Skin epidermis (tissue), 12 donors: ENCODE data around the gene NECAB3.

Experiments
- H3K27ac ChIP-seq, 21 experiments: fragments of 200-600 bp; sonication (generic) in 11 of 21; one replicate each; pipeline ENCODE4 v1.5.0; 2020; ENCODE audit warnings: mild to moderate bottlenecking in 3 of 21, inconsistent platforms in 2 of 21, moderate library complexity in 2 of 21
- H3K4me3 ChIP-seq, 7 experiments: fragments of 200-600 bp; sonication (generic) in 2 of 7; one replicate each; pipeline ENCODE4 v1.5.0; 2020; ENCODE audit warnings: inconsistent platforms in 2 of 7, mild to moderate bottlenecking in 2 of 7, moderate library complexity in 1 of 7

The NECAB3 gene, protein sequence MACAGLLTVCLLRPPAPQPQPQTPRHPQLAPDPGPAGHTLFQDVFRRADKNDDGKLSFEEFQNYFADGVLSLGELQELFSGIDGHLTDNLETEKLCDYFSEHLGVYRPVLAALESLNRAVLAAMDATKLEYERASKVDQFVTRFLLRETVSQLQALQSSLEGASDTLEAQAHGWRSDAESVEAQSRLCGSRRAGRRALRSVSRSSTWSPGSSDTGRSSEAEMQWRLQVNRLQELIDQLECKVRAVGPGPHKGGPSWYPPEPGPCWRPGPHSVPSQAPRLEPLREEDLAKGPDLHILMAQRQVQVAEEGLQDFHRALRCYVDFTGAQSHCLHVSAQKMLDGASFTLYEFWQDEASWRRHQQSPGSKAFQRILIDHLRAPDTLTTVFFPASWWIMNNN

DNA sequence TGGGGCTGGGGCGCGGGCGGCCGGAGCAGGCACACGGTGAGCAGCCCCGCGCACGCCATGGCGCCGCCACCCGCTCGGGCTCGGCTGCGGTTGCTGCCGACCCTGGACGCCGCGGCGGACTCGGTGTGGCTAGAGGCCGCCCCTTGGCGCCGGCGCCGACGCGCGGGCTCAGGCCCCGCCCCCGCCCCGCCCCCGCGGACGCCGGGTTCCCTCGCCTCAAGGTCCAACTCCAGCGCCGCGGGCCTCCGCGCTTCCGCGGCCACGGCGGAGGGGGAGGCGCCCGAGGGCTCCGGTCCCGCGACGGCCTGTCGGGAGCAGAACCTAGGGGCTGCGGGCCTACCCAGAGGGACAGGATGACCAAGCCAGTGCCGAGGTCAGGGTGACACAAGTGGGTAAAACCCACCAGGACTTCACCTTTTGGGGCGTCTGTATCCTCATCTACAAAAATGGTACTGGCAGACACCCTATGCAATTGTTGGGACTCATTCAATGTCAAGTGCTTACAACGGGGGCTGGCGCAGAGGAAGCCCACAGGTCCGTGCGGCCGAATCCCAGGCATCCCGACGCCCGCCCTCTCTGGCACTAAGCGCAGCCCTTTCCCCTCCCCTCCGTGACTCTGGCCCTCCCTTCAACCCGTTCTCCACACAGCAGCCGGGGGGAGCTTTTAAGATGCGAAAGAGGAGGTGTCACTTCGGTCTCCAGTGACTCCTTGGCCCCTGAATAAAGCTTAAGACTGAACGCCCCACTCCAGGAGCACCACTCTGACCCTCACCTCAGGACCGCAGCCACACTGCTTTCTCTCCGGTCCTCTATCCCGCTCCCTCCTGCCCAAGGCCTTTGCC, at the start of gene NECAB3:
TSS of gene NECAB3 (minus strand) at position 135 of the 842 bp plus-strand sequence. CDS start at position 59, 76 bp downstream.
- Histone ChIP-seq H3K27ac (peak within 1 kb of the TSS in 20 of 21 experiments; percentile 21 to 90 (median 75)), H3K4me3 (peak within 1 kb of the TSS; percentile 49 to 78 (median 56))

DNA sequence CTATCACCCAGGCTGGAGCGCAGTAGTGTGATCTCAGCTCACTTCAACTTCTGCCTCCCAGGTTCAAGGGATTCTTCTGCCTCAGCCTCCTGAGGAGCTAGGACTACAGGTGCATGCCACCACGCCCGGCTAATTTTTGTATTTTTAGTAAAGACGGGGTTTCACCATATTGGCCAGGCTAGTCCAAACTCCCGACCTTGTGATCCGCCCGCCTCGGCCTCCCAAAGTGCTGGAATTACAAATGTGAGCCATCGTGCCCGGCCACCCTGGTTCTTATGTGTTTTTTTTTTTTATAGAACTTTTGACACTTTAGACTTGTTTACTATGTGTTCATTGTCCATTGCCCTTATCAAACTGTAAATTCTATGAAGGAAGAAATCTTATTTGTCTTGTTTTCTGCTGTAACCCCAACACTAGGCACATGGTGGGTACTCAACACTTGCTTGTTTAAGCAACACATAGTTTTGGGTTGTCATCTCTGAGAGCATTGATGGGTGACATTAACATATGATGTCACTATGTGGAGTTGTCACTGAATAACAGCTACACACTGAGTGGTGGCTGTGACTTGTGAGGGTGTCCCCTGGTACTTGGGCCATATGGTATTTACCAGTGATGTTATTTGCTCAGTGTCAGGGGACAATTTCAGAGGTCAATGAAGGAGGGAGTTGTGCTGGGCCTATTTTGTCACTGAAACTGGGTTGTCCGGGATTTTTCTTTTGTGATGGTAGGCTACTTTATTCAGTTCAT, 47.3 kb upstream of the NECAB3 start:
- no peak overlapping the region for H3K4me3 ChIP-seq
- no peak overlapping the region for H3K27ac ChIP-seq

DNA sequence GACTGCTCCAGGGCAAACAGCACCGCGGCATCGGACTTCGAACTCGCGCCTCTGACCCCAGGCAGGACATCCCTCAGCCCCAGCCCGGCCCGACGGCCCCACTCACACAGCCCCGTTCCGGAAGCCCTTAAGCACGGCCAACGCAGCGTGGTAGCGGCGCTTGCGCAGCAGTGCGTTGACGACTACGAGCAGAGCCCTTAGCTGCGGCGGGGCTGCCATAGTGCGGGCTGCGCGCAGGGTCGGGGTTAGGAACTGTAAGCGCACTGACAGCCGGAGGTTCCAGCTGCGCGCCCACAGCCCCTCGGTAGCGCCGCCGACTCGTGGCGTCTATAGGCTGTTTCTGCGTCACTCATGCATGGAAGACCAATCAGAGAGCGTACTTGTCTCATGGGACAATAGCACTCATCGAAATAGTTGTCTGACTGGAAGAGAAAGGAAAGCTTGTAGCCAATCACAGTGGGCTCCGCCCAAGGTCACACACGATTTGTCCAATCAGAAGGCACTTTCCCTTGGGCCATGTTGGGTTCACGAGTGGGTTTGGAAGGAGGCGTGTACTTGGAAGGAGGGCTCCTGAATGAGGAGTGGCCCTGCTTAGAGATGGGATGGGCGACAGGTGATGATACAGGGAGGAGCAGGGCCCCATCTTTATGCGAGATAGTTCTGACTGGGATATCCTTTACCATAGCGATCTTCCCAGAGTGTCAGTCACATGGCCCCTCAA, 45.9 kb upstream of the NECAB3 start, which contains the start of gene PXMP4:
TSS of gene PXMP4 (minus strand) at position 322 of the 721 bp plus-strand sequence. CDS start at position 219, 103 bp downstream.
- Histone ChIP-seq H3K4me3 (peak within 1 kb of the TSS; percentile 50 to 77 (median 65)), H3K27ac (peak within 1 kb of the TSS in 20 of 21 experiments; percentile 4 to 91 (median 74))

DNA sequence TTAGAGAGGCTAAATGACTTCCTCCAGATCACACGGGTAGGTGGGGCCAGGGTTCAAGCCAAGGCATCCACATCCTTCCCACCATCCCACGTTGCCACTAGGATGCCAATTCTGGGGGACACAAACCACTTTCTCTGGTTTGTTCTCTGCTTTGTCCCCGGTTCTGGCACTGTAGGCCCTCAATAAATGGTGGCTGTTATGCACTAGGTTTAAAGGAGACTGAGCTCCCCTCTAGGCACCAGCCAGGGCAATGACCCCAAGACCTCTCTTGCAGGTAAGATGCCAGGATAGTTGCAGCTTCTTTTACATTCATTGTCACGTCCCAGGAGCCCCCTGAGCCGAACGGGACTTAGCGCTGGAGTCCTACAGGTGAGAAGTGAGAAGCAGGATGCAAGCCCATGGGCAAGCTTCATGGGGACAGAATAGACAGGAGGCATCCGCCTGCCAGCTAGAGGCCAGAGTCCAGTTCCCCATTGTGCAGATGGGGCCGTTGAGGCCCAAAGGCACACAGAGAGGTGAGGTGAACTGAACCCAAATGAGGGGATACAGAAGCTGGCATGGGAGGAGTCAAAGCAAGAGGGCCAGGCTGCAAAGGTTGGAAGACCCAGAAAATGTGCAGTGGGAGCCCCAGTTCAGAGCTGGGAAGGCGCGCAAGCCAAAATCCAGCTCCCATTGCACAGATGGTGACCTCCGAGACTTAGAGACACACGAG, 45.2 kb upstream of the NECAB3 start:
- peak overlapping the region in 20 of 21 experiments; percentile 4 to 91 (median 74) for H3K27ac ChIP-seq
- peak overlapping the region; percentile 50 to 77 (median 65) for H3K4me3 ChIP-seq

DNA sequence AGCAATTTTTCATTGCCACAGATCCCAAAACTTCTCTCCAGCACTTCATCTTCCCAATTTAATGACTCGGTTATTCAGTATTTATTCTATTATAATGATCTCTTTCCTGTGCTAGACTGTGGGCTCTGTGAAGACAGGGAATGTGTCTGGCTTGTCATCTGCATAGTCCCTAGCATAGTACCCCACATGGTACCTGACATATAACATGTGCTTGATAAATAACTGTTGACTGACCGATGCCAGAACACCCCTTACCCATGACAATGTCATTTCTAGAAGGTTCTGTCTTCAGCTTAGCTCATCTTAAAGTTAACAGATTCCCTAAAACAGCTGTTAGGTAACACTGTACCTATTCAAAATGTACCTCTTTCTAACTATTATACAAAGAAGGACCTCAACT, 42.3 kb upstream of the NECAB3 start:
- Histone ChIP-seq H3K4me3 (no peak overlapping the region), H3K27ac (no peak overlapping the region)

DNA sequence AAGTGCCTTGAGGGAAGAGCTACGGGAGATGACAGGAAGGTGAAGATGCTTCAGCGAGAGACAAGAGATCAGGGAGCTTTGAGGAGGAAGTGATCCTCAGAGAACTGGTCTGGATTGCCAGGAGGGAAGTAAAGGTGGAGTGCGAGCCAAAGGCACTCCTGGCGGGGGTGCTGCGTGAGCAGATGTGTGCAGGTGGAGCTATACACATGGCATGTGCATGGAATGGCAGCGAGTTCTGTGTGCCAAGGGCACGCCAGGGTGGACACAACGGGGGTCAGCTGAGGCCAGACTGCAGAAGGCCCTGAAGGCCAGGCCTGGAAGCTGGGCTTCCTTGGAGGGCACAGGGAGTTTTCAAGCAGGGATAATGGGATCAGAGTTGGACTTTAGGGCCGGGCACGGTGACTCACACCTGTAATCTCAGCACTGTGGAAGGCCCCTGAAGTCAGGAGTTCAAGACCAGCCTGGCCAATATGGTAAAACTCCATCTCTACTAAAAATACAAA, 39.7 kb upstream of the NECAB3 start:
- no peak overlapping the region for H3K27ac ChIP-seq
- H3K4me3 ChIP-seq, result no peak overlapping the region

DNA sequence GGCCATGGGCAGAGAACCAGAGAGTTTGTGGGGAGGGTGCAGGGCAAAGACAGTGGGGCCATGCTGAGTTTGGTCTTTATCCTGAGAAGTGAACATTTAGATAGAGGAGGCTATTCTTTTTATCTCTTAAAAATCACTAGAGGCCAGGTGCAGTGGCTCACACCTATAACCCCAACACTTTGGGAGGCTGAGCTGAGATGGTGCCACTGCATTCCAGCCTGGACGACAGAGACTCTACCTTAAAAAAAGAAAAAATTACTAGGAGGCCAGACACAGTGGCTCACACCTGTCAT, 37.2 kb upstream of the NECAB3 start:
- H3K27ac ChIP-seq, result no peak overlapping the region

DNA sequence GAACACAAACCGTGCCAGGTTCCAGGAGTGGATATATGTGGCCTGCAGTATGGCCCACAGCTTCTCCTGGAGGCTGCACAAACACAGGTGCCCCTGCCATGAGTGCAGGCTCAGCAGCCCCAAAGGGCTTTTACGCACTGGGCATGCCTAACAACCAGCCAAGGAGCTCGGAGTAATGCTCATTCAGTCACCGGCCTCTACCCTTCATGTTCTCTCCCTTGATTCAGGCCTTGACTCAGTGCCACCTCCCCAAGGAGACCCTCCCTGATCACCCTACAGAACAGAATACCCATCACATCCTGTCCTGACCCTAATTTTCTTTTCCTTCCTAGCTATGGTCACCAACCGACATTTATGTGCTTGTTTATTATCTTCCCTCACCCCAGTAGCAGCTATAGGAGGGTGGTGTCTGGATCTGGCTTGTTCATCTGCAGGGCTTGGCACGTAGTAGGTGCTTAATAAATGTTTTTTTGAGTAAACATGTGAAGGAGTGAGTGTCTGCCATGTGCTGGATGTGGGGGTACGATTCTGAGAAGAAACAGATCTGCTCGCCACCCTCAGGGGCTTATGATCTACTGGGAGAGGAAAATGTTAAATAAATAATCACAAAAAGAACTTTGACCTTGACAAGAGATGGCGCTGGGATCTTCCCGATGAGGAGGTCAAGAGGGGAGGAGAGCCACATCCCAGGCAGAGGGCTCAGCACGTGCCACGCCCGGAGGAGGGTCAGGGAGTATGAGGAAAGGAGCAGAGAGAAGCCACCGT, 36.6 kb upstream of the NECAB3 start:
- no peak overlapping the region for H3K27ac ChIP-seq

More for the DNA sequence above, 37.2 kb upstream of the NECAB3 start:
- no peak overlapping the region for H3K4me3 ChIP-seq

DNA sequence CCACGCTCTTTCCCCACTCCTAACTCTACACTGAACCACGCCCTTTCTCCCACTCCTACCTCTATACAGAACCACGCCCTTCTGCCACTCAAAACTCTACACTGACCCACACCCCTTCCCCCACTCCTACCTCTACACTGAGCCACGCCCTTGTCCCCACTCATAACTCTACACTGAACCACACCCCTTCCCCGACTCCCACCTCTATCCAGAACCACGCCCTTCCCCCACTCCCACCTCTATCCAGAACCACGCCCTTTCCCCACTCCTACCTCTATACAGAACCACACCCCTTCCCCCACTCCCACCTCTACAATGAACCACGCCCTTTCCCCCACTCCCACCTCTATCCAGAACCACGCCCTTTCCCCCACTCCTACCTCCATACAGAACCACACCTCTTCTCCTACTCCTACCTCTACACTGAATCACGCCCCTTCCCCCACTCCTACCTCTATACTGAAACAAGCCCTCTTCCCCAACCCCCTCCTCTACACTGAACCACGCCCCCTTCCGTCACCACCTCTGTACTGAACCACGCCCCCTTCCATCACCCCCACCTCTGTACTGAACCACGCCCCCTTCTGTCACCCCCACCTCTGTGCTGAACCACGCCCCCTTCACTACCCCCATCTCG, 35.8 kb upstream of the NECAB3 start:
- H3K27ac ChIP-seq, result peak overlapping the region in 1 of 21 experiments; percentile 49
- no peak overlapping the region for H3K4me3 ChIP-seq

More for the DNA sequence above, 36.6 kb upstream of the NECAB3 start:
- H3K4me3 ChIP-seq, result no peak overlapping the region

DNA sequence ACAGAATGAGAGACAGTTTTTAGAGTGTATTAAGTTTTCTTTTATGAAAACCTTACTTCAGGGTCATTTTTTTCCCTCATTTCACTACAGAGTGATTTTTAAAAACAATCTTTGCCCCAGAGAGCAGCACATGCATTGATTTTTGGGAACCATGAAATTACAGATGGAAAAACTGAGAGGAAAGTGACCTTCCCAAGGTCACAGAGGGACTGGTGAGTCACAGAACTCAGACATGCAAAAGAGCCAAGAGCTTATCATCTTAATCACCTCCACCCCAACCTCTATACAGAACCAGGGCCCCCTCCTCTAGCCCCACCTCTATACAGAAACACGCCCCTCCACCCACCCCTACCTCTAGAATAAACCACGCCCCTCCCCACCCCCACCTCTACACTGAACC, 35.2 kb upstream of the NECAB3 start:
- H3K4me3 ChIP-seq, result no peak overlapping the region
- no peak overlapping the region for H3K27ac ChIP-seq

DNA sequence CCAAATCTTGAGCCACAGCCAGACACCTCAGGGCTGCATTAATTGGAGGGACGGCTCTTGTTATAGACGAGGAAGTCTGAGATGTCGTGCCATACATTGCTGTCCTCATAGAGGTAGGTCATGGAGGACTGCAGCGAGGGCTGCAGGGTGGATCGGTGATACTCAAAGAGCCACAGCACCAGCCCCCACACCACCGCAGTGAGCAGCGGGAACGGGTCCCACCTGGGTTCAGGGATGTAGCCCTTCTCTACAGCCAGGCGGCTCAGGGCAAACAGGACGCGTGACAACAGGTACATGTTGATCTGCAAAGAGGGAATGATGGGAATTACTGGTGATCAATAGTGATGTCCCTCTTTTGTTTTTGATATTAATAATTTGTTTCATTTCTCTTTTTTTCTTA, 33.4 kb upstream of the NECAB3 start:
- no peak overlapping the region for H3K4me3 ChIP-seq

DNA sequence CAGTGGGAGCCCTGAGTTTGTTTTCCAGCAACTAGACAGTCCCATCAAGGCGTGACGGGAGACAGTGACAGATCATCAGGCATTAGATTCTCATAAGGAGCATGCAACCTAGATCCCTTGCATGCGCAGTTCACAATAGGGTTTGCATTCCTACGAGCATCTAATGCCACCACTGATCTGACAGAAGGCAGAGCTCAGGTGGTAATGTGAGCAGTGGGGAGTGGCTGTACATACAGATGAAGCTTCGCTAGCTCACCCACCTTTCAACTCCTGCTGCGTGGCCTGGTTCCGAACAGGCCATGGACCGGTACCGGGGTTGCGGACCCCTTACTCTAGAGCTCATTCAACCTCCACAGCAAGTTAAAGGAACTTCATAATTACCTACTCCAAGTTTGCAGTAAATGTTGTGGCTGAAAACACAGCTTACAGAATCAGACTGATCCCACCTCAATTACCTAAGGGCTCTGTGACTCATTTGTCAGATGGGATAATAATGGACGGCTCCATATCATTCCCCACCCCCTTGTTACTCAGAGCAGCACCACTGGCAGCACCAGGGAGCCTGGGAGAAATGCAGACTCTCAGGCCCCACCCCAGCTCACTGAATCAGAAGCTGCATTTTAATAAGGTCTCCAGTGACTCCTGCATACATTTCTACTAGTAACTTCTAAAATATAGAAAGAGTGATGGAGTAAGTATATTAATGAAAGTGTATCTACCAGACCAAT, 30.1 kb upstream of the NECAB3 start:
- no peak overlapping the region for H3K27ac ChIP-seq
- H3K4me3 ChIP-seq, result no peak overlapping the region

More for the DNA sequence above, 33.4 kb upstream of the NECAB3 start:
- no peak overlapping the region for H3K27ac ChIP-seq

DNA sequence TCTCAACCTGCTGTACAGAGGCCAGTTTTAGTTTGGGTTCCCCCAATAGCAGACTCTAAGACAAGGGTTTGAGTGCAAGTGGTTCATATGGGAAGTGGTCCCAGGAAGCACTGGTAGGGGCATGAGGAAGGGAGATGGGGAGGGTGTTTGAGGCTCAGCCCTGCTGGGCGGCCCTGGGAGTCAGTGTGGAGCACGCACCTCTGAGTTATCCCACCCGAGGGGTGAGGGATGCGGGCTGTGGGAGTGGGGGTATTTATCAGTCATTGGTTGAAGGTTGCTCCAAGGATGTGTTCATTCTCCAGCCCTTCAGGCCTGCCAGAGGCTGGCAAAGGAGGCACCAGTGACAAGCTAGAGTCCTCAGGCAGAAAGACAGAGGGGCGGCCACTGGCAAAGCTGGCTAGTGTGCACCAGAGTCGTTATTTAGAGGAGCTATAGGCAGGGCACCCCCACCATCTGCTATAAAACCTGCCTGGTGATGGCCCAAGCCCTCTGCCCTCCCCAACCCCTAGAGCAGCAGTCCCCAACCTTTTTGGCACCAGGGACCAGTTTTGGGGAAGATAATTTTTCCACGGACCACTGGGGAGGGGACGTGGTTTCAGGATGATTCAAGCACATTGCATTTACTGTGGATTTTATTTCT, 29.4 kb upstream of the NECAB3 start:
- H3K27ac ChIP-seq, result no peak overlapping the region
- H3K4me3 ChIP-seq, result no peak overlapping the region

DNA sequence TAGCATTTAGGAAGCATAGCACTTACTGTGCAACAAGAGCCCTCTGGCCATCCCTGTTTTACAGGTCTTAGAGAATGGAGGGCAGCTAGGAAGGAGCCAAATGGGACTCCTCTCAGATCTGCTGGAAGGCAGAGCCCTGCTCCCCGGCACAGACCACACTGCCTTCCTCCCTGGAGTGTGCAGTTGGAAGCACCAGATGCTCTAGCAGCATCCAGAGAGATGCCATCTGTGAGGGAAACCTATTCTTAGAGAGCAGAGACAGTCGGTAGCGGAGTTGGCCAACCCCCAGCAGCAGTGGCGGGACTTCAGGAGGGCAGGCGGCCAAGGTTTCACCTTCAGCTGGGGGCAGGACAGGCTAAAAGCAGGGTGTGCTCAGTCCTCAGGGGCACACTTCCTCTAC, 28.6 kb upstream of the NECAB3 start:
- Histone ChIP-seq H3K4me3 (no peak overlapping the region), H3K27ac (no peak overlapping the region)

DNA sequence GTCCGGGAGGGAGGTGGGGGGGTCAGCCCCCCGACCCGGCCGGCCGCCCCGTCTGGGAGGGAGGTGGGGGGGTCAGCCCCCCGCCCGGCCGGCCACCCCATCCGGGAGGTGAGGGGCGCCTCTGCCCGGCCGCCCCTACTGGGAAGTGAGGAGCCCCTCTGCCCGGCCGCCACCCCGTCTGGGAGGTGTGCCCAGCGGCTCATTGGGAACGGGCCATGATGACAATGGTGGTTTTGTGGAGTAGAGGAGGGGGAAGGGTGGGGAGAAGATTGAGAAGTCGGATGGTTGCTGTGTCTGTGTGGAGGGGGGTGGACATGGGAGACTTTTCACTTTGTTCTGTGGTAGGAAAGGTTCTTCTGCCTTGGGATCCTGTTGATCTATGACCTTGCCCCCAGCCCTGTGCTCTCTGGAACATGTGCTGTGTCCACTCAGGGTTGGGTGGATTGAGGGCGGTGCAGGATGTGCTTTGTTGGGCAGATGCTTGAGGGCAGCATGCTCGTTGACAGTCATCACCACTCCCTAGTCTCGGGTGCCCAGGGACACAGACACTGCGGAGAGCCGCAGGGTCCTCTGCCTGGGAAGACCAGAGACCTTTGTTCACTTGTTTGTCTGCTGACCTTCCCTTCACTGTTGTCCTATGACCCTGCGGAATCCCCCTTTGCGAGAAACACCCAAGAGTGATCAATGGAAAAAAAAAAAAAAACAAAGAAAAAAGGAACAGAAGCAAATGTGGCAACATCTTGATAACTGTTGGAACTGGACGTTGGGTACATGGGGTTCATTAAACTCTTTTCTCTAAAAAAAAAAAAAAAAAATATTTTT, 27.6 kb upstream of the NECAB3 start:
- Histone ChIP-seq H3K27ac (no peak overlapping the region), H3K4me3 (no peak overlapping the region)
